Activated T-cell treated with anti-CD3 and anti-CD28 coated beads for 1 hour (primary cell): ENCODE results near the gene MDP1.

ENCODE experiments used
- DNase-seq: peaks from one replicate; pipeline ENCODE4 v3.0.0-alpha.2; 2020; ENCODE audit warnings: low read depth

Gene MDP1

GRCh38 chr14:24215495-24216344, at the start of gene MDP1:
TSS of gene MDP1 (minus strand) at chr14:24216066. CDS start at chr14:24215955, 111 bp downstream.
- peak; percentile 75 for DNase-seq

GRCh38 chr14:24264298-24264697, 48.4 kb upstream of the MDP1 start:
- DNase-seq: no peak

- no peak for DNase-seq
These were observed 48.0 kb upstream of the MDP1 start for GRCh38 chr14:24263848-24264247.

GRCh38 chr14:24262821-24263733, 47.2 kb upstream of the MDP1 start, which contains the start of gene TGM1:
TSS of gene TGM1 (minus strand) at chr14:24263177. CDS start at chr14:24262352, 825 bp downstream.
- DNase-seq: no peak

GRCh38 chr14:24261969-24262327, 46.1 kb upstream of the MDP1 start:
- no peak for DNase-seq

GRCh38 chr14:24261256-24261968, 45.5 kb upstream of the MDP1 start:
- no peak for DNase-seq

GRCh38 chr14:24260780-24261157, 44.9 kb upstream of the MDP1 start:
- DNase-seq: no peak

- DNase-seq: no peak
These were observed 44.3 kb upstream of the MDP1 start for GRCh38 chr14:24260026-24260779.

- no peak for DNase-seq
These were observed 43.6 kb upstream of the MDP1 start for GRCh38 chr14:24259282-24260025.

- DNase-seq: no peak
These were observed 42.8 kb upstream of the MDP1 start for GRCh38 chr14:24258548-24259265.

GRCh38 chr14:24258119-24258518, 42.3 kb upstream of the MDP1 start:
- no peak for DNase-seq

GRCh38 chr14:24256960-24257359, 41.1 kb upstream of the MDP1 start:
- DNase-seq: no peak

GRCh38 chr14:24255931-24256711, 40.3 kb upstream of the MDP1 start:
- DNase-seq: no peak

GRCh38 chr14:24255438-24255837, 39.6 kb upstream of the MDP1 start:
- no peak for DNase-seq

- no peak for DNase-seq
These were observed 38.9 kb upstream of the MDP1 start for GRCh38 chr14:24254630-24255392.

- DNase-seq: no peak
These were observed 38.1 kb upstream of the MDP1 start for GRCh38 chr14:24253936-24254335.

- no peak for DNase-seq
These were observed 36.6 kb upstream of the MDP1 start for GRCh38 chr14:24252289-24253124.

- DNase-seq: no peak
These were observed 36.0 kb upstream of the MDP1 start for GRCh38 chr14:24251880-24252288.
